NB4 (cell line): ENCODE data around the gene TNFRSF12A.

ENCODE experiments used
- DNase-seq: peaks from one replicate; pipeline ENCODE4 v3.0.0; 2010; ENCODE audit warnings: low read depth
- H3K4me3 ChIP-seq: one replicate; pipeline ENCODE4 v1.5.1; 2011; ENCODE audit warnings: mild to moderate bottlenecking, low read depth, low read length, moderate library complexity
- MYC ChIP-seq: IDR thresholded peaks from 2 replicates; pipeline ENCODE4 v1.6.1; 2011; ENCODE audit warnings: low read depth, low read length
- POLR2A ChIP-seq: IDR thresholded peaks from 2 replicates; pipeline ENCODE4 v1.6.1; 2011; ENCODE audit warnings: mild to moderate bottlenecking; ENCODE audit not compliant: insufficient read length; ENCODE audit errors: extremely low read depth
- TF ChIP-seq, protein P1 (sequence below): IDR thresholded peaks from one replicate; pipeline ENCODE4 v1.5.1; 2012; ENCODE audit warnings: low read depth, low read length
- TF ChIP-seq, protein P2 (sequence below): IDR thresholded peaks from 2 replicates; pipeline ENCODE4 v1.6.1; 2011; ENCODE audit warnings: low read depth, low read length

Gene TNFRSF12A, protein sequence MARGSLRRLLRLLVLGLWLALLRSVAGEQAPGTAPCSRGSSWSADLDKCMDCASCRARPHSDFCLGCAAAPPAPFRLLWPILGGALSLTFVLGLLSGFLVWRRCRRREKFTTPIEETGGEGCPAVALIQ

DNA sequence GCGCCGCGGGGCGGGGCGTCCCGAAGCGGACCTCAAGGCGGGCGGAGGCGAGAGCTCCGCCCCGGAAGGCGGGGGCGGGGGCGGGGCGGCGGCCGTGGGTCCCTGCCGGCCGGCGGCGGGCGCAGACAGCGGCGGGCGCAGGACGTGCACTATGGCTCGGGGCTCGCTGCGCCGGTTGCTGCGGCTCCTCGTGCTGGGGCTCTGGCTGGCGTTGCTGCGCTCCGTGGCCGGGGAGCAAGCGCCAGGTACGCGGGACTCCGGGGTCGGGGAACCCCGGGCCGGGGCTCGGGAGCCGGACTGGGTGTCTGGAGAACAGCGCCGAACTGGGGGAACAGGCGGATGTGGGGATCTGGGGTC lies at the start of gene TNFRSF12A:
TNFRSF12A (plus strand) TSS at position 122 of the 357 bp plus-strand sequence; CDS start at position 152, 30 bp downstream.
- peak; percentile 85 for DNase-seq
- TF ChIP-seq, protein P1, sequence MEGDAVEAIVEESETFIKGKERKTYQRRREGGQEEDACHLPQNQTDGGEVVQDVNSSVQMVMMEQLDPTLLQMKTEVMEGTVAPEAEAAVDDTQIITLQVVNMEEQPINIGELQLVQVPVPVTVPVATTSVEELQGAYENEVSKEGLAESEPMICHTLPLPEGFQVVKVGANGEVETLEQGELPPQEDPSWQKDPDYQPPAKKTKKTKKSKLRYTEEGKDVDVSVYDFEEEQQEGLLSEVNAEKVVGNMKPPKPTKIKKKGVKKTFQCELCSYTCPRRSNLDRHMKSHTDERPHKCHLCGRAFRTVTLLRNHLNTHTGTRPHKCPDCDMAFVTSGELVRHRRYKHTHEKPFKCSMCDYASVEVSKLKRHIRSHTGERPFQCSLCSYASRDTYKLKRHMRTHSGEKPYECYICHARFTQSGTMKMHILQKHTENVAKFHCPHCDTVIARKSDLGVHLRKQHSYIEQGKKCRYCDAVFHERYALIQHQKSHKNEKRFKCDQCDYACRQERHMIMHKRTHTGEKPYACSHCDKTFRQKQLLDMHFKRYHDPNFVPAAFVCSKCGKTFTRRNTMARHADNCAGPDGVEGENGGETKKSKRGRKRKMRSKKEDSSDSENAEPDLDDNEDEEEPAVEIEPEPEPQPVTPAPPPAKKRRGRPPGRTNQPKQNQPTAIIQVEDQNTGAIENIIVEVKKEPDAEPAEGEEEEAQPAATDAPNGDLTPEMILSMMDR = no peak
- TF ChIP-seq POLR2A = peak; percentile 87
- TF ChIP-seq, protein P2, sequence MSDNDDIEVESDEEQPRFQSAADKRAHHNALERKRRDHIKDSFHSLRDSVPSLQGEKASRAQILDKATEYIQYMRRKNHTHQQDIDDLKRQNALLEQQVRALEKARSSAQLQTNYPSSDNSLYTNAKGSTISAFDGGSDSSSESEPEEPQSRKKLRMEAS = peak; percentile 53

DNA sequence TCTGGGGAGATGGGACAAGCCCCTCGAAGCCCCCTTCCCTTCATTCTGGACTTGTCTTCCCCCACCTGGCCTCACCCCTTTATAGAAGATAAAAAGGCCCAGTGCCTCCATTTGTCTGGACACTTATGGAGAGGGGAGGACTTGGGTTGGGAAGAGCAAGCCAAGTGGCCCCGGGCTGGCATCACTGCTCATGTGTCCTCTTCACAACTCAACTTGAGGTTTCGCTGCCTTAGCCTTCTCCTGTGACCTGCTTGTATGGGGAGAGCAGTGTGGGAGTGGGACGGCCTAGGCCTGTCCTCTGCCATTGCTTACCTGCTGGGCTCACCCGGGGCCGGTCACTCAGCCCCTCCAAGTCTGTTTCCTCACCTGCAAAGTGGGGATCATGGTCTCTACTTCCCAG lies 49.6 kb upstream of the TNFRSF12A start:
- TF ChIP-seq, protein P2 = no peak
- TF ChIP-seq POLR2A = peak; percentile 12
- peak; percentile 52 for DNase-seq
- peak overlapping the region; percentile 67 for H3K4me3 ChIP-seq

More for the DNA sequence above, at the start of gene TNFRSF12A:
- H3K4me3 ChIP-seq = peak within 1 kb of the TSS; percentile 73

DNA sequence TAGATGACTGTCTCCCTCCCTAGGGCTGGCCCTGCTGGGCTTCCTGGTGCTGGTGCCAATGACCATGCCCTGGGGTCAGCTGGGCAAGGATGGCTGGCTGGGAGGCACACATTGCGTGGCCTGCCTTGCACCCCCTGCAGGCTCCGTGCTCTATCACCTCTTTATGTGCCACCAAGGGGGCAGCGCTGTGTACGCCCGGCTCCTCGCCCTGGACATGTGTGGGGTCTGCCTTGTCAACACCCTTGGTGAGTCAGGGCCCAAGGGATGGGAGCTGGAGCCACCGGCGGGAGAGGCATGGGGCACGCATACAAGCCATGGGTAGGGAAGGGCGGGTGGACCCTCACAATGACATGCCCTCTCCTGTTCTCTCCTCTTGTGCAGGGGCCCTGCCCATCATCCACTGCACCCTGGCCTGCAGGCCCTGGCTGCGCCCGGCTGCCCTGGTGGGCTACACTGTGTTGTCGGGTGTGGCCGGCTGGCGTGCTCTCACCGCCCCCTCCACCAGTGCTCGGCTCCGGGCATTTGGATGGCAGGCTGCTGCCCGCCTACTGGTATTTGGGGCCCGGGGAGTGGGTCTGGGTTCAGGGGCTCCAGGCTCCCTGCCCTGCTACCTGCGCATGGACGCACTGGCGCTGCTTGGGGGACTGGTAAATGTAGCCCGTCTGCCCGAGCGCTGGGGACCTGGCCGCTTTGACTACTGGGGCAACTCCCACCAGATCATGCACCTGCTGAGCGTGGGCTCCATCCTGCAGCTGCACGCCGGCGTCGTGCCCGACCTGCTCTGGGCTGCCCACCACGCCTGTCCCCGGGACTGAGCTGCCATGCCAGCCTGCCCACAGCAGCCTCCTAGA lies 48.8 kb upstream of the TNFRSF12A start:
- H3K4me3 ChIP-seq = no peak overlapping the region
- peak; percentile 23 for TF ChIP-seq POLR2A
- TF ChIP-seq, protein P1 = no peak
- DNase-seq = peak; percentile 43

DNA sequence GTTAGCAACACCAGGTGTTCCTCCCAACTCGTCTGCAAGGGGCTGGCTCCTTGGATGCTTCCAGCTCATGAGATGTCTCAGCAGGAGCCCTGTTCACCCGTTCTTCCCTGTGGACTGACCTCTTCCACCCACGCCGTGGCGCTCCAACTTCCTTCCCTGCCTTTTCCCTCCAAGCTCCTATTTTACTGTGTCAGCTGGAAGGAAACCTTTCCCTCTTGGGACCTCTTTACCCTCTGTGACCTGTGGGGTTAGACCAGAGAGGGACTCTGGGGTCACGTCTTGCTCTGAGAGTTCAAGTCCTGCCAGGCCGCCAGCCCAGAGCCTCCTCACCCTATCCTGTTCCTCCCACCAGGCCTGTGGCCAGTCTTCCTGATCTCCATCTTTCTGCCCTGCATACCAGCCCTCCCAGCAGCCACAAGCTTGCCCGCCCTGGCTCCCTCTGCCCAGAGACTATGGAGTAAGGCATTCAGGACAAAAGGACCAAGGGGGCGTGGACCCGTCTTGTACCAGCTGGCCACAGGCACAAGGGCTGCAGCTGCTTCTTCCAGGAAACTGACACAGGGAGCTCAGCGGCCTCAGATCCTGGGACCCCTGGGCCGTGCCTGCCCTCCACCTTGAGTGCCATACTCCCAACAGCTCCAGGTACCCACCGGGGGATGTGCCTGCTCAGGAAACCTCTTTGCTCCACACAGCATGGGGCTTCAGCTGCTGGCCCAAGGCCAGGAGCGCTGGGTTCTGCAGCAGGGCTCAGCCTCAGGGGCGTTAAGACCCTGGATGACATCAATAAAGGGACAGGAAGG lies 48.0 kb upstream of the TNFRSF12A start:
- no peak overlapping the region for H3K4me3 ChIP-seq
- TF ChIP-seq MYC (no peak), POLR2A (no peak)
- TF ChIP-seq, protein P1 = no peak
- TF ChIP-seq, protein P2 = no peak
- peak; percentile 32 for DNase-seq

DNA sequence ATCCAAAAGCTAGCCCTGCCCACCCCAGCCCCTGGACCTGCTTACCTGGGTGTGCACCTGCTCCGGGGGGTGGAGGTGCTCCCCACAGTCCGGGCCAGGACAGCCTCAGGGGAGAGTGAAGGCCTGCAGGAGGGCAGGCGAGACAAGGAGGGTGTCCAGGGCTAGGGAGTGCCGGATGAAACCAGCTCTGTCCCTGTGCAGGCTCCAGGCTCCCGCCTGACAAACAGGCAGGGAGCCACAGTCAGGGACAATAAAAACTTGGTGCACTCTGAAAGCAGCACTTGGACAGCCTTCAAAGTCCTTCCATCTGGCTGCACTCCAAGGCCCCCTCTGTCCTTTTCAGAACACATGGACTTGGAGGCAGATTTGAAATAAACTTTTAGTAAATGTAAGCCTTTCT lies 47.1 kb upstream of the TNFRSF12A start:
- no peak for DNase-seq
- TF ChIP-seq, protein P1 = no peak
- TF ChIP-seq POLR2A (no peak), MYC (no peak)
- TF ChIP-seq, protein P2 = no peak
- no peak overlapping the region for H3K4me3 ChIP-seq
